NCI-H345 (cell line): ENCODE results near the gene PARP9.
A peak's percentile ranks its signal among the peaks of the same experiment; 100 is the strongest.
"Not testable (repeated sequence)": the region's sequence is repeated elsewhere in the genome, so short reads cannot be mapped to it uniquely, and the experiment has no call there.

ENCODE experiments used
- DNase-seq: peaks from one replicate; lab custom pipeline; 2025; lab: John Stamatoyannopoulos, UW

Gene PARP9

DNA sequence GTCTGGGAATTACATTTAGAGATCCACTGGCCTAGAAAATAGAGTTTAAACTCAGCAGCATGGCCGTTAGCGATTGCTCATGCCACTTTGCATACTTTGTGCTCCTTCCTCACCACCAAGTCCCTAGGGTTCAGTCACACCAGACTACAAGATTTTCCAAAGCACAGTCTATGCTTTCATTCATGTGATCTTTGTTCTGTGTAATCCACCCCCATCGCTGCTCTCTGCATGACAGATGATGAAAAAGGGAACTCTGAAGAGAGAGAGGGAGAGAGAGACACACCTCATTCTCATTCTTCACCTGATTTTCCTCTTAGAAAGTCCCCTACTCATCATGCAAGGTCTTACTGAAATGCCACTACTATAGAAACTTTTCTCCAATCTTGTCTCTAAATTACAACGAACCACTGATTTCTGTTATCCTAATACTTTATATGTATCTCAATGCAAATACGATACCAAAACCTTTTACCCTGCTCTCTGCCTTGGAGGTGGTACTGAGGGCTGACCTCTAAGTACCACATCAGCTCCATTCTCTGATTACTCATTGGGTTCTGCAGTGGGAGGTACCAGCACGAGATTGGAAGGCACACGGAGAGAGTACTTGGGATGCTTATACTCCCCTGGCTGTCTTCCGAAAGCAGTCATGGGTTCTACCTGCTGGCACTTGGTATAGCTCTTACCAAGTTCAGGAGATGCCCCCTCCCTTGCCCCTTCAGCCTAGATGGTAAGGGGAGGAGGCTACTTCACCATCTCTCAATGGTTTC is 12.3 kb upstream of the PARP9 start:
- no peak for DNase-seq

DNA sequence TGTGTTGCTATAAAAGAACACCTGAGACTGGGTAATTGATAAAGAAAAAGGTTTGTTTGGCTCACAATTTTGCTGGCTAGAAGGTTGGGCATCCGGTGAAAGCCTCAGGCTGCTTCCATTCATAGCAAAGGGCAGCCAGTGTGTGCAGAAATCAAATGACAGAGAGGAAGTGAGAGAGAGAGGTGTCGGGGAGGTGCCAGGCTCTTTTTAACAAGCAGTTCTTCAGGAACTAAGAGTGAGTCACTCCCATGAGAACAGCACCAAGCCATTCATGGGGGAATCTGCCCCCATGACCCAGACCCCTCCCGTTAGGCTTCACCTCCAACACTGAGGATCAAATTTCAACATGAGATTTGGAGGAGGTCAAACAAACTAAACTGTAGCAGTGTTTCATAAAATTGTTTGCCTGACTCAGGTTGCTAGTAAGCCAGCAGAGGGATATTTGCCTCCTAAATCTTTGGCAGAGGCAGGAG is 8.9 kb upstream of the PARP9 start:
- no peak for DNase-seq

DNA sequence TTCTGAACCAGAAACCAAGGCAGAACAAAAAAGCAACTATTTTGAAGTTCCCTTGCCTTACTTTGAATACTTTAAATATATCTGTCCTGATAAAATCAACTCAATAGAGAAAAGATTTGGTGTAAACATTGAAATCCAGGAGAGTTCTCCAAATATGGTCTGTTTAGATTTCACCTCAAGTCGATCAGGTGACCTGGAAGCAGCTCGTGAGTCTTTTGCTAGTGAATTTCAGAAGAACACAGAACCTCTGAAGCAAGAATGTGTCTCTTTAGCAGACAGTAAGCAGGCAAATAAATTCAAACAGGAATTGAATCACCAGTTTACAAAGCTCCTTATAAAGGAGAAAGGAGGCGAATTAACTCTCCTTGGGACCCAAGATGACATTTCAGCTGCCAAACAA is 4.7 kb upstream of the PARP9 start:
- no peak for DNase-seq

DNA sequence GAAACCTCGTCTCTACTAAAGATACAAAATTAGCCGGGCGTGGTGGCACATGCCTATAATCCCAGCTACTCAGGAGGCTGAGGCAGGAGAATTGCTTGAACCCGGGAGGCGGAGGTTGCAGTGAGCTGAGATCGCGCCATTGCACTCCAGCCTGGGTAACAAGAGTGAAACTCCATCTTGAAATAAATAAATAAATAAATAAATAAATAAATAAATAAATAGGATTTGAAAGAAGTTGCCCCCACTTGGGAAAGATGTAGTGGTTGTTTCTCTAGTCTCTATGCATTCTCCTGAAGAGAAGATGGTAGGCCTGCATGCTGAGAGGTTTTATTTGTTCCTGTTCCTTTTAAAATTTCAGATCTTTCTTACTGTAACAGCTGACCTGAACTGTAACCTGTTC is 4.0 kb upstream of the PARP9 start:
- not testable (repeated sequence) for DNase-seq

DNA sequence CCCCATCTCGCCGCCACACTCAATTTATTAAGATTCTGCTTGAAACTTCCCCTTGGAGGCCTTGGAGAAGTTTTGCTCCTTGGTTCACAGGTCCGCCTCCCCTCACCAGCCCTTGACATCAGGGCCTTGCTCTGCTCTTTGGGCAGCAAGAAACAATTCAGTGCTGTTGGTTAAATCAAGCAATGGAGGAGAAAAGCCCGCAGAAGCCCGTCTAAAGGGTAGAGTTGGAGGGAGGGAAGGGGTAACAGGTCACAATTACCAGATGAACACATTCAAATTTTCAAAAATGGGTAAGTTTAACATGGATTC is 429 bp downstream of the PARP9 start:
- peak; percentile 5 for DNase-seq

DNA sequence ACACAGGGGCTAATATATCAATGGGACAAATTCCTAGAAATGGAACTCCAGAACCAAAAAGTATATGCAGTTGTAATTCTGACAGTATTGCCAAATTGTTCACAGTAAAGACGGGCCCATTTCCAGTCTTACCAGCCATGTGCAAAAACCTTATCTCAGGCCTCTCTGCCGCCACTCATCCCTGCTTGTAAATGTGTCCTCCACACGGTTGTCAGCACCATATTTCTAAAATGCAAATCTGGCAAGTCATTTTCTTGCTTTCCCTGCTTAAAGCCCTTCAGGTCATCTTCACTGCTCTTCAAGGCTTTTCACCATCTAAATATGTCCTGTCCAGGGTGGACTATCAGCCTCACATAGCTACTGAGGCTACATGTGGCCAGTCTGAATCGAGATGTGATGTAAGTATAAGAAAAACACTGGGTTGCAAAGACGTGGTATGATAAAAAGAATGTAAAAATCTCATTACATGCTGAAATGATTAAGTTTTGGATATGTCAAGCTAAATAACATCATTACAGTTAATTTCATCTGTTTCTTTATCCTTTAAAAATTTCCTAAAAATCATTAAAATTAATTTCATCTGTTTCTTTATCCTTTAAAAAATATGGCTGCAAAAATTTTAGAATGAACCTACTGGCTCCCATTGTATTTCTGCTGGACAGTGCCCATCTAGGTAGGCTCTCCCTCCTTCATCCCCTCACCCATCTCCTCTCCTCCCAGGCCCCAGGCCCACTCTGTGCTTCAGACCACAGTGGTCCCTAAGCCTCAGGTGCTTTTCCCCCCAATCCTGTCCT is 980 bp downstream of the PARP9 start:
- no peak for DNase-seq

DNA sequence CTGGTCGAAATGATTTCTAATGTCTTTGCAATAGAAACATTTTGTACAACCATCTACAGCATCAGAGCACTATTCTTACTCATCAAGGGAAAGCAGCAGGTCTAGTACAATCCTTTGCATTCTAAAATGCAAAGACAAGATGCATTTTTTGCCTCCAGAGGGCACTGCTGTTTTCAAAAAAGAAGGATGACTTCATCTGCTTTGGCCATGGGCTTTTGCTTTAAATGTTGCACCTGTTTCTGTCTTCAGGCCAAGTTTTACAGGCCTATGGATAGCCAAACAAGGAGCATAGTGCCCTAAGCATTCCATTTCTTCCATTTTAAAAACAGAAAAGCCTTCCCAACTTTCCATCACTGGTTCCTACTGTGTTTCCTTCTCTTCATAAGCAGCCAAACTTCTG is 3.4 kb downstream of the PARP9 start:
- DNase-seq = peak; percentile 40

DNA sequence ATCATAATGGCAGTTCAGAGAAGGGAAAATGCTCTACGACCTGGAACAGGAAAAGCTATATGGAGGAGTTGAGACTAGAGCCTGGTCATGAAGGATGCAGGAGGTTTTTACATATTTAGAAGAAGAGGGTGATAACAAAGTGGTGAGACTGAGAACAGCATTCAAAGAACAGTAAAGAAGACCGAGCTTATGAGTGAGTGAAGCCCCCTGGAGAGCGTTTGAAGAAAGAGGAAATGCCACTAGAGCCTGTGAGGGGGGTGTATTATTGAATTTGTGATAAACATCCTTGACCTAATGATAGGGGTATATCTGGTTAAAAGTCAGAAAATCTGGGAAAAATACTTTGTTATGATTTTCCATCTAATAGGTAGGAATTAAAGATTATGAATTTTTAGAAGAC is 4.2 kb downstream of the PARP9 start:
- DNase-seq = no peak

DNA sequence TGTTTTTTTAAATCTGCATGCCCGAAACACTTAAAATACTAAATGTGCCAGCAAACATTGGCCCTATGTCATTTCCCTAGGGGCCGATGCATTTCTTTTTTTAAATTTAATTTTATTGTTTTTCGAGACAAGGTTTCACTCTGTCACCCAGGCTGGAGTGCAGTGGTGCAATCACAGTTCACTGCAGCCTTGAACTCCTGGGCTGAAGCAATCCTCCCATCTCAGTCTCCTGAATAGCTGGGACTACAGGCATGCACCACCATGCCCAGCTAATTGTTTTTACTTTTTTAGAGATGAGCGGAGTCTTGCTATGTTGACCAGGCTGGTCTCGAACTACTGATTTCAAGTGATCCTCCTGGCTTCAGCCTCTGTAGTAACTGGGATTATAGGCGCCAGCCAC is 5.5 kb downstream of the PARP9 start:
- no peak for DNase-seq

DNA sequence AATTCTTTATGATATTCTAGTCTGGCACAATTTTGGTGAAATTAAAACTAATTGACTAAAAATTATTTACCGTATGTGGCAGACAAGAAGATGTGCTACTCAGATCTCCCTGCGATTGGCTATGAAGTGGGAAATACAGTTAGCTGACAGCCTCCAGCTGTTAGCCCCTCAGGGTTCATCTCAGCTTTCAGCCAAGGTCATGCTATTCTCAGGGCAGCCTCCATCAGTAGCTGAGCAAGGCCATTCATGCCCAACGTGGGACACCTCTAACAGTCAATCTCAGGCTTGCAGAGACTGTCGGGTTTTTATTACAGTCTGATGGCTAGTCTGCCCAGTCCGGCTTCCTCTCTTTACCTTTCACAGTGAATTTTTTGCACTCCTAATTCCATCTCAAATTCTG is 6.7 kb downstream of the PARP9 start:
- no peak for DNase-seq

DNA sequence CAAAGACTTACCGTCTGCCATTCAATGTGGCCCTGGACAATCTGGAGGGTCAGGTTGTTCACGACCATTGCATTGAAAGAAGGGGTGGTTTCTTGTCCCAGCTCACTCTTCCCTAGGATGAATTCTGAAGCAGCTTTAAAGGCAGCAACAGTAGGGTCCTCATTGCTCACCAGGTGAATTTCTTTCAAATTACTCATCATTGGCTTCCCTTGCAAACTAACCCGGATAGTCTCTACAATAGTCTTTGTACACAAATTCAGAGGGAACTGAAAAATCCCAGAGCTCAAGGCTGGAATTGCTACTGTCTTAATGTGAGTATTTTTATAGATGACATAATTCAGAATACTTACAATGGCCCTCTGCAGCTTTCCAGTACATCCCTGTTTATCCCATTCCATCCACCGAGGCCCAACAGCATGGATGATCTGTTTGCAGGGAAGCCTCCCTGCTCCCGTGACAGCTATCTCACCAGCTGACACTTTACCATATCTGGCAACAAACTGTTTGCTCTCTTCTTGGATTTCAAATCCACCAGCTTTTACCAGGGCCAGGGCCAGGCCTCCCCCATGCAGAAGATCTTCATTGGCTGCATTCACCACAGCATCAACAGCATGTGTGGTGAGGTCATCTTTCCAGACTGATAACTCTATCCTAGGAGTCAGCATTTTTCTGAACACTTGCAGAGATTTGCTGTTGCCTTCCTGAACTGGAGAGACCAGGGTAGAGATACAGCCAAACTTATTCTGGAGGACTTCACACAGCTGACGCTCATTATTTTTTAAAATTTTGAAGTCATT is 8.6 kb downstream of the PARP9 start:
- DNase-seq = no peak

DNA sequence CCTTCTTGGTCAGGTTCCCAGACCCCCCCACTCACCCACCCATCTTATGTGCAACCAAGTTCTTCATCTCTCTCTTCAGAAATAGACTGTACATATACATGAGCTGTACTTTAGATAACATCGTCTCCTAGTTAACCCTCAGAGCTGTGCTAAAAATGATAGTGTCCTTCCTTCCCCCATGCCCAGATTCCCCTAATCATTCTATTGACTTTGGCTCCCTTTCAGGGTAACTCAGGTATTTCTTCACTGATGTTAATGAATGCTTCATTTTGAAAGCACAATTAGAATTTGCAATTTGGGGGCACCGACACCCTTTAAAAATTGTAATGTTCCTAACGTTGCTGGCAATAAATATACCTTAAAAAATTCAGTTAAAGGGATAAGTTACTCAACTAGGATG is 10.9 kb downstream of the PARP9 start:
- no peak for DNase-seq

DNA sequence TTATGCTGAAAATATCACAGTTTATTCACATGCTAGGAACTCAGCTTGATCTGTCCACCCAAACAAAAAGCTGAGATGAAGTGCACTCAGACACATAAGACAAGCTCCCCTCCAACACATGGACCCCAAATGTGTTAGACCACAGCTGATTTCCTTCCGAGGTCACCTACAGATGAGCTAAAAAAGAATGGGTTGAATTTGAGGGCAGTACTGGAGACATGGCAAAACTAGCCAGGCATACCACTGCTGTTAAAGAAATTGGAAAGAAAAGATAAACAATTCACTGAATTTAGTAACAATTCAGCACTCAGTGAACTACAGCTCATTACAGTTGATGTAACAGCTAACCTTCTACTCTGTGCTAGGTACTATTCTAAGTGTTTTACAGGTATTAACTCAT is 15.5 kb downstream of the PARP9 start:
- DNase-seq = no peak

DNA sequence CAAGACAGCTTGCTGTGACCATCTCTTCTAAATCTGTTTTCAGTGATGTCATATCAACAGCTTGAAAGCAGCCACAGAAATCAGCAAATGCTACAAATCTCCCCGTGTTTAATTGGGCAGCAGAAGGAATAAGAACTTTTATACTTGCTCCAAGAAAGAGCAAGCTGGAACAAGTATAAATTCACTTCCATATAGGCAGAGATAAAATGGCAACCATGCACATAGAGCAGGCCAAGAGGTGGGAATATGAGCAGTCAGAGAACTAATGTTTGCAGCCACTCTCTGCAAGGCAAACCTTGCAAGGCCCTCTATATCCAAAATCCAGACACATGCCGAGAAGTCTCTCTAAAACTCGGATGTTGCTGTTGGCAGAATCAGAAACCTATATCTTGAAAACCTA is 16.0 kb downstream of the PARP9 start:
- DNase-seq = no peak

DNA sequence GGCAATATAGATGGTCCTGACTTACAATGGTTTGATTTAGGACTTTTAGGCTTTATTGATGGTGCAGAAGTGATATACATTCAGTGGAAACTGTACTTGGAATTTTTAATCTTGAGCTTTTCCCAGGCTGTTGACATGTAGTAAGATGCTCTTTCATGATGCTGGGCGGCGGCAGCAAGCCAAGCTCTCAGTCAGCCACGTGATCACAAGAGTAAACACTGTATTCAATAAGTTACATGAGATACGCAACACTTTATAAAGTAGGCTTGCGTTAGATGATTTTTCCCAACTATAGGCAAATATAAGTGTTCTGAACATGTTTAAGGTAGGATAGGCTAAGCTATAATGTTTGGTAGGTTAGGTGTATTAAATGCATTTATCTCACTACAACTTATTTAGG is 17.9 kb downstream of the PARP9 start:
- no peak for DNase-seq

DNA sequence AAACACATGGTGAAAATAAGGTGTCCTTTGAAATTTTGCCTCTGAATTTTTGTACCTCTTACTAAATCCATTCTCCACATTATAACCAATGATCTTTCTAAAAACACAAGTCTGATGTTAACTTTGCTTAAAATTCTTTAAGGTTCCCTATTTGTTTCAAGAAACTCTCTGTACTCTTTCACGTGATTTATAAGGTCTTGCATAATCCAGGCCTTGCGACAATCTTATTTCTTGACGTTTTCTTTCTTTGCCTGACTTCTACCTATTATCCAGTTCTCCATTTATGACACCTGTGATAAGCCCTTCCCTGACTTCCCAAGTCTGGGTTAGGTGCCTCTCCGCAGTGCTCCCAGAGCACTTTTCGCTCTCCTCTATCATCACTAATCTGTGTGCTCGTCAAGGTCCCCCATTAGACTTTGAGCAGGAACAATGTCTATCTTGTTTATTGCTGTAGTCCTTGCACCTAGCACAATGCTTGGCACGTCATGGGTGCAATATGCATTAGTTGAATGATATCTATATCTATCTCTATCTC is 25.1 kb downstream of the PARP9 start:
- DNase-seq = no peak

DNA sequence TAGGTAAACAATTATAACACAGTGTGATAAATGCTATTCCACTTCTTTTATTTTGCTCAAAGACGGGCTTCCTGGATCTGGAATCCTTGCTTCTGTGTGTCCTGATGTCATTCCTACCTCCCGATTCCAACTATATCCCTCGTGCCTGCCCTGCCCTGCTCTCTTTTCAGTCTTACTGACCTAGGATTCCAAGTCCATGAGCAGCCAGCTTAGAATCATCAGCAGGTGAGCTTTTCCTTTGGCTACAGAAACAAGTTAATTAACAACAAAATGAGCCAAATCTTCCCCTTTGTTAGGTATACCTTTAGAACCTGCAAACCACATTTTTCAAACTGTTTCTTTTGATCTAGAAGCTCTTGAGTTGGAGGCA is 27.5 kb downstream of the PARP9 start:
- DNase-seq = no peak

DNA sequence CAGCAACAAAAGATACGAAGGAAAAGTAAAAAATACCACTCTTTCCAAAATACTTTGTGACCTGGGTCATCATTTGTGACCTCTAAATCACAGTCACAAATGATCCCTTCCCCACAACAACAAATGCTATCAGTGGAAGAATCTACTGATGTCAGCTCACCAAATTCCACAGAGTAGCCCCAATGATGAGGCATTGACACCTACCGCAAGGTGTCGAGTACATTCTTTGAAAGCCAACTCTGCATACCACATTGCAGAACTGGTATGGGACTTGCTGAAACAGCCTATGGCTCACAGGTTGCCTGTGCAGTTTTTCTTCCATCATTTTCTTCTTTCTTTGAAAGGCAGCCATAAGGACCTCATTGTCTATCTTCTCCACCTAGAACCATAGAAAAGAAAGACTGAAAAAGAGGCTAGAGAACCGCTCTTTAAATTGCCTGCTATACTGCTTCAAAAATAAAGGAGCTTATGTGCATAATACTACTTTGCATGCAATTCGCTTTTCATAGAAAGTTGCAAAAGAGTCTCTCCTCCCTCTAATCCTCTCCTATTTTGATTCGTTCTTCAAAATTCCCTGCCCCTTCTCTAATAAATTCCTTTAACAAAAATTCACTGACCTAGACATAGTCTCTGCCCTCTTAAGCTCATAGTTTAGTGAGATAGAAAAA is 28.0 kb downstream of the PARP9 start:
- DNase-seq = no peak

DNA sequence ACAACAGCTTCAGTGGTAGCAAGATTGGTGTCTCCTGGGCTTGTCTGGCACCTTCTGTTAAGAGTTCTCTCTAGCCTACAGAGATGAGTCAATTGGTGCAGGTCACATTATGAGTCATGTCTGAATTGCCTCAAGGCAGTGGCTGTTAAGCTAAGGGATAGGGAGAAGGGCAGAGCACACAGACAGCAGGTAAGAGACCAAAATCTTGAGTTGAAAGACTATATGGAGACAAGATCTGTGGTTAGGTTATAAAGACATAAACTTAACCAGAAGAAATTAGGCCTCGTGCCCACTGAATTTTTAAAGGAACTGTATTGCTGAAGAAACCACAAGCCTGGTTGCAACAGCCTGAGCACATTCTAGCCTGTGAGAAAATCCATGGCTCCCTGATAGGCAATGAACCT is 30.2 kb downstream of the PARP9 start:
- no peak for DNase-seq

DNA sequence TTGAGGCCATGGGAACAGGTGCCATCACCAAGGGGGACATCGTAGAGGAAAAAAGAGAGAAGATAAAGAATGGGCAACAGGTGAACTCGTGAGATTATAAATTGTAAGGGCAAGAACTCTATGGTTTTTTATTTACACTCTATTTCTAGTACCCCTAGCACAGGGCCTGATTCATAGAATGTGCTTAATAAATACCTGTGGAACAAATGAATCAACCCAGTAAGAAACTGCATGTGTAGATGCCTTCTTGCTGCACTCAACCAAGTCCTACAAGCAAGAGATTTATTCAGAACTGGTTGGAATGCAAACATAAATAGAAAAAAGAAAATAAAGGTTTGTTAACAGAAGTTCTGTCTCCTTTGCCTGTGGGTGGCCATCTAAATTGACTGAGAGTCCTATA is 30.6 kb downstream of the PARP9 start:
- no peak for DNase-seq

DNA sequence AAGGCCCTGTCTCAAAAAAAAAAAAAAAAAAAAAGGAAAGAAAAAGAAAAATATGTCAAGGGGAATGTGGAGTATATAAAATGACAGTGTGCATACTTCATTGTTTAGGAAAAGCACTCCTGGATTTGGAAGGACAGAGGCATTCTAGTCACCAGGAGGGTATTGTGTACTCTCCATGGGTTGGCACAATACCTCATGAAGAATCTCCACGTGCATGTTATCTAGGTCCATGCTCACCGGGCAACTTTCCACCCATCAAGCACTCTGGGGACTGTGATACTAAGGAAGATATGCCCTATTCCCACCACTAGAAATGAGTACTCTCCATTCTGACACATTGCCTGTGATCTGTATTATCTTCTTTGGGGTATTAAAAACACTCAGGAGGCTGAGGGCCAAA is 33.9 kb downstream of the PARP9 start:
- DNase-seq = no peak

DNA sequence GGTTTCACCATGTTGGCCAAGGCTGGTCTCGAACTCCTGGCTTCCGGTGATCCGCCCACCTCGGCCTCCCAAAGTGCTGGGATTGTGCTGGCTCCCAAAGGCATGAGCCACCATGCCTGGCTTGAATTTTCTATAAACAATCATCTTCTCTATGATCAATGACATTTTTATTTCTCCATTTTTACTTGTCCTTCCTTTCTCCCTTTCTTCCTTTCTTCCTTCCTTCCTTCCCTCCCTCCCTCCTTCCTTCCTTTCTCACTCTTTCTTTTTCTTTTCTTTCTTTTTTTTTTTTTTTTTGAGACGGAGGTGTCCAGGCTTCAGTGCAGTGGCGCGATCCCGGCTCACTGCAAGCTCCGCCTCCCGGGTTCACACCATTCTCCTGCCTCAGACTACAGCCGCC is 40.8 kb downstream of the PARP9 start:
- no peak for DNase-seq
